HG02885 (cell line): ENCODE data around the gene EID1.

Source experiments
- ATAC-seq: cut with Tn5 transposase; IDR thresholded peaks from one replicate; pipeline ENCODE4 v1.9.1; 2021; ENCODE audit warnings: mild to moderate bottlenecking; ENCODE audit not compliant: unreplicated experiment, poor library complexity

EID1 gene

GRCh38 chr15:48868023-48868422, 9.9 kb upstream of the EID1 start:
- no peak for ATAC-seq

DNA sequence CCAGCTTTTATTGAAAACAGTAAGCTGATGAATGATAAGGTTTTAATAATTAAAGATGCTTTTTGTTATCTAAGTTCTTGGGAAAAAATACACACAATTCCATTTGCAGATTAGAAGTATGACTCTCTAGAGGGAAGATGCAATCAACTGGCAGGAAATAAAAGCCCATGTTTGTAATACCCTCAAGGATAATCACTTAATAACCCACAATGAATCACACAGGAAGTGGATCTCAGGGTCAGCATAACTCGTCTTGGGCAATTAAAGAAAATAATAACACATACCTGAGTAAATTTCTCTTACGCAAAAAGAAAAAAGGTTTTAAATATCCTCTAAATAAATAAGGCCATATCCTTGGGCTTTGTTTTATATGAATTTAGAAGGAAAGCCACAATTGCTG, 9.4 kb upstream of the EID1 start:
- ATAC-seq = no peak

GRCh38 chr15:48869966-48870365, 8.0 kb upstream of the EID1 start:
- no peak for ATAC-seq

DNA sequence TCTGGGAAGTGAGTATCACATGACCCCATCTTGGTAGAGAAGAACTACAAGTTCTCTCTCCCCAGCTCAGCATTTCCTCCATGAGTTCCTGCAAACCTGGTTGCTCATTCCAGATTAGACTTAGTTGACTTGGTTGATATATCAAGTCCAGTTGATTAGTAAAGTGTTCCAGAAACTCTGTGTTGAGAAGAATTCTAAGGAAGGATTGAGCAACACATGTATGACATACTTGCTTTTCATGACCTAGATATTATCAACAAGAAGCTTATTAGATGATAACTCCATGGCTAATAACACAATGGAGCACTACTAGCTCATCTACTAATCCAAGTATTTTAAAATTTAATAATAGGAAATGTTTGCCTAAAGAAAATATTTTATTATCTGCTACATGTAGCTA, 6.4 kb upstream of the EID1 start:
- no peak for ATAC-seq

- ATAC-seq = no peak
Observed at GRCh38 chr15:48872632-48873031, 5.3 kb upstream of the EID1 start.

DNA sequence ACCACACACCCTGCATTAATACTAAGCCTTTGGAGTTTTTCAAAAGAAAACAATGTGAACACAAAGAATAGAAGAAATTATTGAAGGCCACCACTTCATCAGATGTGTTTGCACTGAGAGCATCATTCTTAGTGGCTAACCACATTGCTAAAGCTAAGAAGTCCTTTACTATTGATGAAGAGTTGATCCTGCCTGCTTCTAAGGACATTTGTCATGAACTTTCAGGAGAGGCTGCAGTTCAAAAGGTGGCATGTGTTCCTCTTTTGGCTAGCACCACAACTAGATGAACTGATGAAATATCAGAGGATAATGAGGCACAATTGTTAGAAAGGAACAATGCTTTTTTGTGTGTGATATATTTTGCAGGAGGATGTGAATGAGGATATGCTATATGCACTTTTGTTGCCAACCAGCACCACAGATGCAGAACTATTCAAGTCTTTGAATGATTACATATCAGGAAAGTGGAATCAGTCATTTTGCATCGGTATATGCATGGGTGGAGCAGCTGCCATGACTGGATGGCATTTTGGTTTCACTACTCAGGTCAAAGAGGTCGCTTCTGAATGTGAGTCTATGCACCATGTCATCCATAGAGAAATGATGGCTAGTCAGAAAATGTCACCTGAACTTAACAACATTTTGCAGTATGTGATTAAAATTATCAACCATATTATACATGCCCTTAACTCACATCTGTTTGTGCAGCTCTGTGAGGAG, 2.5 kb upstream of the EID1 start:
- no peak for ATAC-seq

DNA sequence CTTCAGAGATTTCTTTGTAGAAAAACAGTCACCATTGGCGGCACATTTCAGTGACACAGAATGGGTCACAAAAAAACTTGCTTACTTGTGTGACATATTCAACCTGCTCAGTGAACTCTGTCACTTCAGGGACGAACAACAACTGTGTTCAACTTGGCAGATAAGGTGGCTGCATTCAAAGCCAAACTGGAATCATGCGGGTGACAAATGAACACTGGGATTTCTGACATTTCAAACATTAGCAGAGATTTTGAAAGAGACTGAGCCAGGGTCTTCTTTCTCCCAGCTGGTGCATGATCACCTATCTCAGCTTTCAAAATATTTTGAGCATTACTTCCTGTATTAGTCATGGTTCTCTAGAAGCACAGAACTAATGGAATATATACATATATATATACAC, 1.9 kb upstream of the EID1 start:
- no peak for ATAC-seq

DNA sequence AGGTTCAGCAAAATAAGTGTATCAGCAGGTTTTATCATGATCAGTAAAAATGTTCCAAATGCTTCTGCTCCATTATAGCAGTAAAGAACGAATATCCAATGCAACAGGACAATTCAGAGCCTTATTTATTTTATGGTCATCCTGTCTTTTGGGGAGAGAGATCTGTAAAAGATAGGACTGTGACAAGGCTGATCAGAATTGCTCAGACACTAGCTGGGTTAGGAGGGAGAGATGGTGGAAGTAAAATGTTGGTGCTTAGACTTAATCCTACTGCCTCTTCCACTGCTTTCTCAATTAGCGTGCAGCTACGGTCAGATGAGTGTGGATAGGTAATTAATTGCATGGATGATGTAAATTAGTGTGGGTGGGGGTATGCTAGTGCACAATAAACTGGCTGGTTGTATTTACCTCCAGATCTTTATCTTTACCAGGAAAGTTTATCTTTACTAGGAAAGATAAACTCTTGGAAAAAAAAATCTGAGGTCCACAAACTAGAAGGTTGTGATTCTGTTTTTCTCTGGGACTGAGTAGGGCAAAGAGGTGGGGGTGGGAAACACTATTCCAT, 2.2 kb downstream of the EID1 start:
- no peak for ATAC-seq

DNA sequence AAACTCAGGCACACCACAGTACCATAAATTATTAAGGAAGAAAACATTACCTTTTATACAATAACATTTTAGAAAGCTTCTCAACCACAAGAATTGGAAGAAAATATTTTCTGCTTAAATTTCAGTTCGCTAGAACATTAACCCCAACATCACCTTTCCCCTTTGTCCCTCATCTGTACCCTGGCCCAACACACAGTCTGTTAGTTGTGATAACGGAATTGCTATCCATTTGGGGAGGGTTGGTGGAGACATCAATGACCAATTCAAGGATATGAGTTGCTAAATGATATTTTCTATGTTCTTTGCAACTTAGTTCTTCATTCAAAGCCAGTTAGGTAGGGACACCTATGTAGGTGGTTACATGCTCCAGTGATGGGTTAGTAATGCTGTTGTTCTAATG, 5.8 kb downstream of the EID1 start:
- ATAC-seq = no peak

GRCh38 chr15:48887144-48887543, 9.2 kb downstream of the EID1 start:
- ATAC-seq = no peak

- peak; percentile 54 for ATAC-seq
Observed at GRCh38 chr15:48888191-48888590, 10.3 kb downstream of the EID1 start.

DNA sequence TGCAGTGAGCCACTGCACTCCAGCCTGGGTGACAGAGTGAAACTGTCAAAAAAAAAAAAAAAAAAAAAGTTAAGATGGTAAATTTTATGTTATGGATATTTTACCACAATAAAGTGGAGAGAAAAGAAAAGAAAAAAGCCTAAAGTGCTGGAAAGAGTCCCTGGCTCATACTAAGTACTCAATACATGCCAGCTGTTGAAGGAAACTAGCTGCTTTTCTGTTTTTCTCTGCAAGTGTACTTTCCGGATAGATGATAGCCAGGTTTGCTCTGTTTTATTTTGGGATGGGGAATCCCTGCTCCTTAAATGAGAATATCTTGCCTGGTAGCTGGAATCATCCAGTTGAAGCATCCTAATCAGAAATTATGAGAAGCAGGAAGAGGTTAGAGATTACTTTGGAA, 10.9 kb downstream of the EID1 start:
- ATAC-seq = no peak

- no peak for ATAC-seq
Observed at GRCh38 chr15:48889925-48890324, 12.0 kb downstream of the EID1 start.

DNA sequence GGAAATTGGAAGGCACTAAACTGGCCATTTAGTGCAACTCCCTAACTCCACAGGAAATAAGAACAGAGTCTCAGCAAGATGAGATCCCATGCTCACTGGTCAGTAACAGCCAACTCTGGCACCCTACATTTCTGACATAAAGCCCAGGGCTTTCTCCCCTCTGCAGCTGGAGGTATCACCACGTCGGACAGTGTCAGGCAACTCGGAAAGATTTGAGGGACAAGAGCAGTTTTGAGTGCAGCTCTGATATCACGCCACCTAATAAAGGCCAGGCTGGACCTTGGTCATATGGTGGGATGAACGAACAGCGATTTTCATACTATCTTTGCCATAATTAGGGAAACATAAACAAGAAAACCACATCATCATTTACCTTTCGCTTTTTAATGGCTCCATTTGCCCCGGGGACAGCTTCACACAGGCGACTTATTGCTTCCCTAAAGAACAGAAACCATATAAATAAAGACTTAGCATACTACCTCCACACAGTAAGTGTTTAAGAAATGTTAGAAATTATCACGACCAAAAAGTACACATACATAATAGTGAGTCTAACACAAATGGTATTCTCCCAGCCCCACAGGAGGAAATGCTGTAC, 12.5 kb downstream of the EID1 start:
- no peak for ATAC-seq

DNA sequence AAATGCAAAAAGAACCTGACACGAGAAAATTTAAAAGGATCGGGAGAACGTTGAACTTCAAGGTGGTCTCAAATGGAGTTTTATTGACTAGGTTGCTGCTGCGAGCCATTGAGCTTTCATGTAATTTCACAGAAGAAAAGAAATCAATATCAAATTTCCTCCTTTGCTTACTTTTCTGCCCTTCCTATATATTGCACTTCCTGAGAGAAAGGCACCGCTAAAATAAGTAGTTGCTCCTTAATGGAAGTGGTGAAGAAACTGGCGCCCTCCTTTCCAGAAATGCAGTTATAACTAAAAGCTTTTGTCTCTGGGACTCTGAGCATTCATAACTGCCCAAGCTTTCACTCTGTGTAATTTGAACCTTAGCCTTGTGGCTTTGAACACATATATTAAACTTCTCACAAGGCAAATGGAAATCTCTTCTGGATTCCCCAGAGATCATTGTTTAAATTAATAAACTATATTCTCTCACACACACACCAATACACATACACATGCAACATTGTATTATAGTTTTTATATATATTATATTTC, 13.4 kb downstream of the EID1 start:
- no peak for ATAC-seq

DNA sequence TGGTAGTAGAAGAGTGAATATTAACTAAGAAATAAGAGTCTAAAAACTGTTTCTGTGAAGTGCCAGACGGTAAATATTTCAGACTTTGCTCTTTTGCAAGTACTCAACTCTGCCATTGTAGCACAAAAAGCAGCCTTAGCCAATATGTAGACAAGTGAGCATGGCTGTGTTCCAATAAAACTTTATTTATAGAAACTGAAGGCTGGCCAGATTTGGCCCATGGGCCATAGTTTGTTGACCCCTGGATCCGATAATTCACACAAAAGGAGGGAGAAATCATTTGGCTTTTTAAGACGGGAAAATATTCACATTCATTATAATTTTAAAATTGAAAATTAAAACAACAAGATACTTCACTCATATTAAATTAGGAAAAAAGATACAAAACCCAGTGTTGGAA, 15.4 kb downstream of the EID1 start:
- no peak for ATAC-seq

DNA sequence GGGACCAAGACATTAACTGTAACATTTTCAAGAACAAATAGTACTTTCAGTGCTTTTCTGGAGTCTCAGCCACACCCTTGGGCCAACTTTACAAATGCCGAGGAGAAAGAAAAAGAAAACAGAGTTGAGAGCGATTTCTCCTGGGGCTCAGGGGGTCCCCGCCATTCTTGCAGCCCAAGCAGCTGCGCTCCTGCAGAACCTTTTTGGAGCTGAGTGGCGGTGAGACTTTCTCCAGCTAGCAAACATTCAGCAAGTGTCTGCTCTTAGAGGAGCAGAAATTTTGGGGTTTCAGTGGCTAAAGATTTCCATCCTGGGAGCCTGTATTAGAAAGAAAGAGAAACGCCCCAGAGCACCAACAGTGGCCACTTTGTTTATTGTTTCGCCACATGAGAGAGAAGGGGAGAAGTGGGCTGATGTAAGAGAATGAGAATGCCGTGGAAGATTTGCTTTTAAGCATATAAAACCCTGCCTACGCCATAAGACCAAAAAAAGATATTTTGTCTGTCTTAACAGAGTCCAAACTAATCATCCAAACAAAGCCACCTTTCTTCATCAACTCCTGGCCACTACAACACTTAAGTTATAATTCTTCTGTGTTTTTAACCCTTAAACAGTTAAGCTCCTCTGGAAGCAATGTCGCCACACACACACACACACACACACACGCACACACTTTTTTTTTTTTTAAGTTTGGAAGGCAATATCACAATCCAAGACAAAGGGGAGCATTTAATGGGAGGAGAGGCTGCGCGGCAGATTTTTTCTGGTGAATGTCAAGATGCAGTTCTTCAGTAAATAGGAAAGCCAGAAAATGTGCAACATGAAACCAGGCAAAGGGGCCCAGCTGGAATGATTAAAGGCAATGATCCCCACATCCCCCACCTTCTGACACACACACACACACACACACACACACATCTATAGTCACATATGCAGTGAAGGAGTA, 19.2 kb downstream of the EID1 start:
- ATAC-seq = no peak

GRCh38 chr15:48898032-48898431, 20.1 kb downstream of the EID1 start:
- no peak for ATAC-seq

DNA sequence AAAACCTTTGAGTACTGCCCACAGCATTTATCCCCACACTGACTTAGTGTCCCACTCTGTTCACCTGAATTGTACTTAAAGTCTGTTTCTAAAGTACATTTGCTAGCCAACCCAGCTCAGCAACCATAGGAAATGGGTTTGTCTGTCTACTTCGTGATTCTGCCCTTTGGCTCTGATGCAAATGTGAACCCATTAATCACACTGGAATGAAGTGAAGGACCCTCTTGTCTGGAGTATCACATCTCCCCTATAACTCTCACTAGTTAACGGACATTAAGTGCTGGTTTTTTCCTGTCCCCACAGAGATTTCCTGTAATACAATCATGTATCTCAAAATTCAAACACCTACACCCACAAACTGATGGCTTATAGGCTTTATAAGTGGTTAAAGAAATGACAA, 20.5 kb downstream of the EID1 start:
- ATAC-seq = no peak

DNA sequence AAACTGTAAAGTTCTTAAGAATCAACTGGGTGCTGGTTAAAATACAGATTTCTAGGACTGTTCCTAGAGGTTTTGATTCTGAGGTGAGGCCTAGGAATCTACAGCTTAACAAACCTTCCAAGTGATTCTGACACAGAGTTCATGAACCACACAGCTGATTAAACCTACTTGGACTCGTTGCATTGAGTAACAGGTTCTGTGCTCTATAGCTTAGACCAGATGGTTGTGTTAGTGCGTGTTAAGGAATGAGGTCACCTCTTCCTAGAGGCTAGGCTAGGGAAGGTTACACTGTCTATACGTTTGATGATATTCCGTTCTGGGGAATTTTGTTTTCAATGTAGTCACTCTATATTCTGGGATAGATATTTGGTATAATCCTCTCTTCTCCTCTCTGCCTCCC, 21.9 kb downstream of the EID1 start:
- no peak for ATAC-seq

GRCh38 chr15:48904758-48905157, 26.8 kb downstream of the EID1 start:
- no peak for ATAC-seq
